Adipocyte (in vitro differentiated cells): Measurements from ENCODE around the gene TTC36.
"Not testable (repeated sequence)": the region's sequence is repeated elsewhere in the genome, so short reads cannot be mapped to it uniquely, and the experiment has no call there.

Experiments
- DNase-seq: peaks from one replicate; pipeline ENCODE4 v3.0.0-alpha.2; 2015; ENCODE audit warnings: low read depth
- H3K27me3 ChIP-seq: replicated peaks from 2 replicates; pipeline ENCODE4 v1.7.0; 2013; ENCODE audit warnings: mild to moderate bottlenecking, low read length, moderate library complexity; ENCODE audit not compliant: control insufficient read depth, insufficient read depth
- H3K36me3 ChIP-seq: 2 replicates; pipeline ENCODE4 v1.7.0; 2013; ENCODE audit warnings: low read length, mild to moderate bottlenecking, moderate library complexity; ENCODE audit not compliant: control insufficient read depth, insufficient read depth, severe bottlenecking
- H3K4me1 ChIP-seq: 2 replicates; pipeline ENCODE4 v1.7.0; 2013; ENCODE audit warnings: mild to moderate bottlenecking, low read length, moderate library complexity; ENCODE audit not compliant: control insufficient read depth, insufficient read depth
- H3K4me3 ChIP-seq: 2 replicates; pipeline ENCODE4 v1.7.0; 2013; ENCODE audit warnings: mild to moderate bottlenecking, low read length, moderate library complexity
- H3K9ac ChIP-seq: 2 replicates; pipeline ENCODE4 v1.7.0; 2013; ENCODE audit warnings: mild to moderate bottlenecking, low read length, moderate library complexity
- H3K9me3 ChIP-seq: 2 replicates; pipeline ENCODE4 v1.7.0; 2013; ENCODE audit warnings: mild to moderate bottlenecking, low read length, moderate library complexity; ENCODE audit not compliant: control insufficient read depth

The TTC36 gene

DNA sequence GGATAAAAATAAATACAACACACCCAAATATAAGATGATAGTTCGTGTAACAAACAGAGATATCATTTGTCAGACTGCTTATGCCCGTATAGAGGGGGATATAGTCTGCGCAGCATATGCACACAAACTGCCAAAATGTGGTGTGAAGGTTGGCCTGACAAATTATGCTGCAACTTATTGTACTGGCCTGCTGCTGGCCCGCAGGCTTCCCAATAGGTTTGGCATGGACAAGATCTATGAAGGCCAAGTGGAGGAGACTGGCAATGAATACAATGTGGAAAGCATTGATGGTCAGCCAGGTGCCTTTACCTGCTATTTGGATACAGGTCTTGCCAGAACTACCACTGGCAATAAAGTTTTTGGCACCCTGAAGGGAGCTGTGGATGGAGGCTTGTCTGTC lies 33.5 kb downstream of the TTC36 start:
- Histone ChIP-seq H3K27me3 (no peaks in the 10 kb centered on the region), H3K4me3 (no peak overlapping the region), H3K9ac (no peak overlapping the region), H3K4me1 (peaks cover 8% of the 10 kb centered on the region), H3K36me3 (peaks cover 25% of the 10 kb centered on the region), H3K9me3 (no peaks in the 10 kb centered on the region)
- DNase-seq: no peak

- peaks cover 8% of the 10 kb centered on the region for H3K4me1 ChIP-seq
- H3K9ac ChIP-seq: peak overlapping the region; percentile 17
- peak overlapping the region; percentile 67 for H3K4me3 ChIP-seq
- no peaks in the 10 kb centered on the region for H3K36me3 ChIP-seq
- no peaks in the 10 kb centered on the region for H3K27me3 ChIP-seq
- no peak for DNase-seq
- H3K9me3 ChIP-seq: no peaks in the 10 kb centered on the region
Observed at GRCh38 chr11:118565051-118565450, 37.8 kb downstream of the TTC36 start.

GRCh38 chr11:118569670-118570069 lies 42.4 kb downstream of the TTC36 start:
- Histone ChIP-seq H3K9me3 (no peaks in the 10 kb centered on the region), H3K9ac (no peak overlapping the region), H3K4me3 (no peak overlapping the region), H3K4me1 (peaks cover 28% of the 10 kb centered on the region), H3K27me3 (no peaks in the 10 kb centered on the region), H3K36me3 (no peaks in the 10 kb centered on the region)
- DNase-seq: no peak

- H3K9ac ChIP-seq: no peak overlapping the region
- DNase-seq: no peak
- H3K9me3 ChIP-seq: no peaks in the 10 kb centered on the region
- no peaks in the 10 kb centered on the region for H3K27me3 ChIP-seq
- no peak overlapping the region for H3K4me3 ChIP-seq
- peaks cover 35% of the 10 kb centered on the region for H3K4me1 ChIP-seq
- H3K36me3 ChIP-seq: no peaks in the 10 kb centered on the region
Observed at GRCh38 chr11:118570787-118571186, 43.5 kb downstream of the TTC36 start.

GRCh38 chr11:118571701-118572060 lies 44.4 kb downstream of the TTC36 start:
- Histone ChIP-seq H3K4me1 (peaks cover 43% of the 10 kb centered on the region), H3K4me3 (peak overlapping the region; percentile 96), H3K9ac (peak overlapping the region; percentile 100)
- DNase-seq: peak; percentile 45
- H3K36me3 ChIP-seq, H3K9me3 ChIP-seq, H3K27me3 ChIP-seq: not testable (repeated sequence)

GRCh38 chr11:118572061-118572980 lies 45.0 kb downstream of the TTC36 start, which contains the start of gene ARCN1:
Gene ARCN1 (plus strand): TSS chr11:118572409. CDS start chr11:118572548, 139 bp downstream.
- H3K36me3 ChIP-seq: no peaks in the 10 kb centered on the region
- H3K4me1 ChIP-seq: peaks cover 50% of the 10 kb centered on the region
- DNase-seq: peak; percentile 90
- H3K27me3 ChIP-seq: no peaks in the 10 kb centered on the region
- no peaks in the 10 kb centered on the region for H3K9me3 ChIP-seq
- peak within 1 kb of the TSS; percentile 96 for H3K4me3 ChIP-seq
- peak within 1 kb of the TSS; percentile 100 for H3K9ac ChIP-seq

DNA sequence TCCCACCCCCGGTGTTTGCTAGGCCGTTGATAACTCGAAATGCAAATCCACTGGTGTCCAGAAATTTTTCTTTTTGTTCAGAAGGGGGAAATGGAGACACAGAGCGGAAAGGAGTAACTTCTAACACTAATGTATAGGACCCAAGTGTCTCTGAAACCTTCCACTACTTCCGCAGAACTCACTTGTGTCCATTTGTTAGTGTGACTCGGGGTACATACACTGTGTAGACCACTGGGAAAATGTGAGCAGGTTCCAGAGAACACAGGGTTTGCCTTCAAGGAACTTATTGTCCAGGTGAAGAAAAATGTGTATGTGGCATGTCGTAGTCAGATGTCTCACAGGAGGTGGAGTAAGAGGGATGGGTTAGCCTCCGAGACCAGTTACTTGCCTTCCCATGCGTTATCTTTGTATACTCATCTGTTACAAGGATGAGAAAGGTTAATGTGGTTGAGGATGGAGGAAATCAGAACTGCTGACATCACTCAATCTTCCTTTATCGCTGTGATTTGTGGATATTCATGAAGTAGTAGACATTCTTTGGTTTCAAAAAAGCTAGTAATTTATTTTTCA lies 45.8 kb downstream of the TTC36 start:
- peaks cover 53% of the 10 kb centered on the region for H3K4me1 ChIP-seq
- peak; percentile 58 for DNase-seq

GRCh38 chr11:118574636-118575035 lies 47.4 kb downstream of the TTC36 start:
- Histone ChIP-seq H3K4me1 (peaks cover 59% of the 10 kb centered on the region), H3K9me3 (no peaks in the 10 kb centered on the region), H3K36me3 (no peaks in the 10 kb centered on the region), H3K9ac (peak overlapping the region; percentile 100), H3K27me3 (no peaks in the 10 kb centered on the region), H3K4me3 (peak overlapping the region; percentile 96)
- no peak for DNase-seq

More for the DNA sequence above, 45.8 kb downstream of the TTC36 start:
- Histone ChIP-seq H3K9ac (peak overlapping the region; percentile 100), H3K27me3 (no peaks in the 10 kb centered on the region), H3K36me3 (no peaks in the 10 kb centered on the region), H3K4me3 (peak overlapping the region; percentile 96), H3K9me3 (no peaks in the 10 kb centered on the region)

GRCh38 chr11:118577995-118578394 lies 50.7 kb downstream of the TTC36 start:
- not testable (repeated sequence) for H3K4me3 ChIP-seq, DNase-seq, H3K27me3 ChIP-seq, H3K9ac ChIP-seq, H3K9me3 ChIP-seq
- Histone ChIP-seq H3K36me3 (peaks cover 19% of the 10 kb centered on the region), H3K4me1 (peaks cover 59% of the 10 kb centered on the region)
